Activated CD8-positive, alpha-beta T cell treated with anti-CD3 and anti-CD28 coated beads, Interleukin-2, amount 10 ng/mL, durations not matched to agents 7 days and 5 days (primary cell): Measurements from ENCODE around the gene MTA3. TPM values are rescaled to one million over a fixed set of nuclear protein-coding genes. Genes with fewer than 3 reads are reported as not detected.

Experiments used
- ATAC-seq: fragments of 150-1000 bp; cut with Tn5 transposase; one replicate; pipeline ENCODE4 v1.10.0; 2021; ENCODE audit warnings: moderate library complexity
- CTCF ChIA-PET: fragments of 350-600 bp; sonication (Branson Sonifier 250); formaldehyde crosslinking; loops from one replicate; lab custom pipeline; 2021; ENCODE audit warnings: antibody characterized with exemption; lab: Charles Lee
- POLR2A ChIA-PET: fragments of 350-600 bp; sonication (Branson Sonifier 250); formaldehyde crosslinking; loops from one replicate; lab custom pipeline; 2021; ENCODE audit warnings: antibody characterized with exemption; lab: Charles Lee
- DNase-seq: peaks from one replicate; pipeline ENCODE4 v3.0.0-alpha.2; 2020
- H3K27ac Mint-ChIP-seq: one replicate; pipeline ENCODE4 v1.8.0; 2021; ENCODE audit warnings: mild to moderate bottlenecking, mixed read lengths
- H3K27me3 Mint-ChIP-seq: one replicate; pipeline ENCODE4 v1.8.0; 2021; ENCODE audit warnings: low read depth, mixed read lengths
- H3K36me3 Mint-ChIP-seq: one replicate; pipeline ENCODE4 v1.8.0; 2021; ENCODE audit warnings: low read depth, mixed read lengths
- H3K4me1 Mint-ChIP-seq: one replicate; pipeline ENCODE4 v1.8.0; 2021; ENCODE audit warnings: low read depth, mixed read lengths
- H3K4me3 Mint-ChIP-seq: one replicate; pipeline ENCODE4 v1.8.0; 2021; ENCODE audit warnings: mild to moderate bottlenecking, mixed read lengths
- H3K9me3 Mint-ChIP-seq: one replicate; pipeline ENCODE4 v1.8.0; 2022; ENCODE audit warnings: mixed read lengths; ENCODE audit not compliant: insufficient read depth
- total RNA-seq, 2 experiments: library from RNA; stranded (reverse); gene quantifications; one replicate each; pipeline ENCODE4 v1.2.3, GENCODE V29; 2021

The MTA3 gene
- total RNA-seq, 2 experiments from 2014 or later, result 26.2 to 33.4 TPM

DNA sequence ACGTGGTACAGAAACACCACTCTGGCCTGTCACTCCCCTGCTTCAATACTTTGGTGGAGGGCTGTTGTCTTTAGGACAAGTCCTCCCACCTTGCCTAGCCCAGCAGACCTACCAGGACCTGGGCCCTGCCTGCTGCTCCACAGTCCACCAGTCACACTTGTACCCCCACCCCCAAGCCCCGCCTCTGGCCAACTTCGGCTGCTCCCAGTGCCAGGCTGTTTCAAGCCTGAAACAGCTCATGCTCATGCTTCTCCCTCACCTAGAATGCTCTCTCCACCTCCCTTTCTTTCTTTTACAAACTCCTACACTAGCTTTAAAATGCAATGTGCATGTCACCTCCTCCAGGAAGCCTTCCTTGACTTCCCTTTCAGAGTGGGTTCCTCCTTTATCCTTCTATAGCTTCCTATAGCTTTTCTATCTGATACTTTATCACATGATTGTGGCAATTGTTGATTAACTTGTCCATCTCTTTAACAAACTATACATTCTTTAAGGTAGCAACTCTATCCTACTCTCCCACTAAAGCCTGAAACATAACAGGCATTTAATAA lies 200.3 kb downstream of the MTA3 start:
- no peak for ATAC-seq
- DNase-seq, result no peak
- H3K27me3 Mint-ChIP-seq, result no peaks in the 10 kb centered on the region
- no peak overlapping the region for H3K4me3 Mint-ChIP-seq
- no peaks in the 10 kb centered on the region for H3K36me3 Mint-ChIP-seq
- H3K9me3 Mint-ChIP-seq, result no peaks in the 10 kb centered on the region
- POLR2A ChIA-PET, result interaction anchor here (0.6 kb wide), 1 partner anchor 40 kb away, joined by 5 read pairs; no protein-coding TSS in a partner anchor
- no peak overlapping the region for H3K27ac Mint-ChIP-seq
- H3K4me1 Mint-ChIP-seq, result peaks cover 1% of the 10 kb centered on the region
- CTCF ChIA-PET, result no interaction called here

DNA sequence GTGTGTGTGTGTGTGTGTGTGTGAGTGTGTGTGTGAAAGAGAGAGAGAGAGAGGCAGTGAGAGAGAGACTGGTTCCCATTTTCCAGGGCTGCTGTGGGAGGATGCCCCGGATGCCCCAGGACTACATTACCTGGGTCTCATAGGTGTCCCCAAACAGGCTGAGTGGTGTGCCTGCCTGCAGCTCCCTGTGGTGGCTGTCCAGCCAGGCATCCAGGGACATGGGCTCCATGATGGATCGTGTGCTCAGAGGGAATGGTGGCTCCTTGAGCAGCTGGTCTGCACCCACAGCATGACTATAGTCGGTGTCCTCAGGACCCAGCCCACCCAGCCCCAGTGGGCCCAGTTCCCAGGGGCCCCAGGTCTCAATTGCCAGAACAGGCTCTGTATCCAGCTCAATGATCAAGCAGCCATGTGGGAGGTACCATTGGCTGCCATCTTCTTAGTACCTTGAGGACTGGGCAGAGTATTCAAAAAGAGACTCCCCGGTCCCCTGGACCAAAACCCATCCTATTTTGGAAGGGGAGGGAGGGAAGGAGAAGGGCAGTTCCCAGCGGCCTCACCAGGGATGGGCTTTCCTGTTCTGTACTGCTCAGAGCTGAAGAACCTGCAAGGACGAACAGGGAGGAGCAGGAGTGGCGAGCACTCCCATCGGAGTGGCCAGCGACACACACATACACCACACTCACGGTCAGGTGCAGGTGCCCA lies 201.3 kb downstream of the MTA3 start:
- DNase-seq, result no peak
- POLR2A ChIA-PET, result interaction anchor here (0.6 kb wide), 1 partner anchor 18 kb away, joined by 3 read pairs; no protein-coding TSS in a partner anchor
- no peaks in the 10 kb centered on the region for H3K4me1 Mint-ChIP-seq

DNA sequence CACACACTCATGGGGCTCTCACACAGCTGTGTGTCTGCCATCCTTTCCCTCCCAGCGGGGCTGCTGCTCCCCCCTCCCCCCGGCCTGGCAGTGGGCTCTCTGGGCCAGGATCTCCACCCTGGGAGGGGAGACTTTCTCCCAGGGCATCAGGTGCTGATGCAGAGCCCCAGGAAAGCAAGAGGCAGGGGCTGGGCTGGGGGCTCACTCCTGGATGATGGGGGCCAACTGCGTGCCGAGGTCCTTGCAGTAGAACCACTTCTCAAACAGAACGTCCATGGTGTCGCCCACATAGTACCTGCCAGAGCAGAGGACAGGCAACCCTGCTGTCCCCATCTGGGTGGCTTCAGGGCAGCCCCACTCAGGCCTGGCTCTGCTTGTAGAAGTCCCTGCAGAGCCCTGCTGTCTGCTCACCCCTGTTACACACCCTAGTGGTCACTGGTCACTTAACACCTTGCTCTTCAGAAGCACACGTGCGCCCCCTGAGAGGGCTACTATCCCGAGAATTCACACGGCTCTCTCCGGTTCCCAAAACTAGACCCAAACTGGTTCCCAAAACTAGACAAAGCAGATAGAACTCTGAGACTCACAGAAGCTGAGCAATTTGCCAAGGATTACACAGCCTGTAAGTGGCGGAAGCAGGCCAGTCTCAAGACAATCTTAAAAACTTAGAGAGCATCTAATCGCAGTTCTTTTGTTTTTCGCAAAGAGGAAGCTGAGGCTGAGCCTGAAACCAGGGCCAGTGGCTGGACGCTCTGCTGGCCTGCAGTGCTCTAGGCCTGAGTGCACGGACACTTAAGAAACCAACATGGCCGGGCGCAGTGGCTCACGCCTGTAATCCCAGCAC lies 202.1 kb downstream of the MTA3 start:
- CTCF ChIA-PET, result no interaction called here
- DNase-seq (no peak), ATAC-seq (peak; percentile 45)
- Mint-ChIP-seq H3K9me3 (no peaks in the 10 kb centered on the region), H3K4me3 (no peak overlapping the region), H3K27ac (no peak overlapping the region), H3K4me1 (peaks cover 5% of the 10 kb centered on the region), H3K27me3 (no peaks in the 10 kb centered on the region), H3K36me3 (no peaks in the 10 kb centered on the region)
- POLR2A ChIA-PET, result interaction anchor here (0.6 kb wide), 1 partner anchor 19 kb away, joined by 3 read pairs; no protein-coding TSS in a partner anchor

More for the DNA sequence above, 201.3 kb downstream of the MTA3 start:
- CTCF ChIA-PET, result no interaction called here
- H3K36me3 Mint-ChIP-seq, result no peaks in the 10 kb centered on the region
- no peaks in the 10 kb centered on the region for H3K27me3 Mint-ChIP-seq
- H3K27ac Mint-ChIP-seq, result no peak overlapping the region
- H3K9me3 Mint-ChIP-seq, result no peaks in the 10 kb centered on the region
- no peak for ATAC-seq
- no peak overlapping the region for H3K4me3 Mint-ChIP-seq

DNA sequence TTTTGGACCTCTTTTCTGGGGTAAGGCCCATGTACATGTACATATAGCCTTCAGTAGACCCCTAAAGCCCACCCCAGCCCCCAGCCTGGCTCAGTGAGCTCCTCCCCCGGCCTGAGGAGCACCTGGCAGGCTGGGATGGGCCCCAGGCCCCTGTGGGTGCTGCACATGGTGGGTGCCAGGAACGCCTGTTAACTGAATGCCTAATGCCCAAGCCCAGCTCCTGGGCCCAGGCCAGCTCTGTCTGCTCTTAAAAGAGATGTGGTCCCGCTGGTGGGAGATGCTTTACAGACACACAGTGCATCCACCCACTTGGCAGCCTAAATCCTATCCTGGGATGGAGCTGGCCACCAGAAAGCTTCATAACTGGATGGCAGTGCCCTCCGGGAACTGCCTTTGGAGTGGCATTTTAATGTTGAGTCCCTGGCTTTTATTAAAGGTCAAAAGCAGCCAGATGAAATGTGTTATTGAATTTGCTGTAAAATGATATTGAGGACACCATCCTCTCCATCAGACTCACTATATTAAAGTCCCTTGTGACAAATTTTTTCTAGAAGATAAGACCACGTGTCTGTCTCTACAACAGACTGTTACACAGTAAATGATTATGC lies 203.2 kb downstream of the MTA3 start:
- ChIA-PET CTCF (no interaction called here), POLR2A (no interaction called here)
- DNase-seq, result no peak
- H3K27ac Mint-ChIP-seq, result no peak overlapping the region
- peaks cover 13% of the 10 kb centered on the region for H3K4me1 Mint-ChIP-seq
- ATAC-seq, result no peak
- no peak overlapping the region for H3K4me3 Mint-ChIP-seq
- H3K9me3 Mint-ChIP-seq, result no peaks in the 10 kb centered on the region
- H3K36me3 Mint-ChIP-seq, result no peaks in the 10 kb centered on the region
- H3K27me3 Mint-ChIP-seq, result no peaks in the 10 kb centered on the region

DNA sequence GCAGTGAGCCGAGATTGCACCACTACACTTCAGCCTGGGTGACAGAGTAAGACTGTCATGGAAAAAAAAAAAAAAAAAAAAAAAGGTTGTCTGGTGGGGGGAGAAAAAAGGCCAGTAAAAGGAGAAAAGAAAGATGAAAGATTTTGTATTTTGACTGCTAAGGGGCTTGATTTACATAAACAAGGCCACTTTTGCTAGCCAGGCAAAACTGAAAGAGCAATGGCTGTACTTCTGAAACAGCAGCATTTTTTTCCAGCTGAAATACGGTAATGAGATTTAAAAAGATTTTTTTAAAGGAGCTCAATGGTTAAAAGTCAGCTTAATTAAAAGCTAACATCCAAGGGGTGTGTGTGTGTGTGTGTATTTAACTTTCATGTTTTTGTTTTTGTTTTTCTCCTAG lies 206.8 kb downstream of the MTA3 start:
- no peaks in the 10 kb centered on the region for H3K9me3 Mint-ChIP-seq
- POLR2A ChIA-PET, result no interaction called here
- no peak for ATAC-seq
- H3K4me3 Mint-ChIP-seq, result no peak overlapping the region
- peaks cover 4% of the 10 kb centered on the region for H3K36me3 Mint-ChIP-seq
- H3K27me3 Mint-ChIP-seq, result no peaks in the 10 kb centered on the region
- DNase-seq, result no peak
- no peak overlapping the region for H3K27ac Mint-ChIP-seq
- H3K4me1 Mint-ChIP-seq, result peaks cover 13% of the 10 kb centered on the region
- CTCF ChIA-PET, result no interaction called here

DNA sequence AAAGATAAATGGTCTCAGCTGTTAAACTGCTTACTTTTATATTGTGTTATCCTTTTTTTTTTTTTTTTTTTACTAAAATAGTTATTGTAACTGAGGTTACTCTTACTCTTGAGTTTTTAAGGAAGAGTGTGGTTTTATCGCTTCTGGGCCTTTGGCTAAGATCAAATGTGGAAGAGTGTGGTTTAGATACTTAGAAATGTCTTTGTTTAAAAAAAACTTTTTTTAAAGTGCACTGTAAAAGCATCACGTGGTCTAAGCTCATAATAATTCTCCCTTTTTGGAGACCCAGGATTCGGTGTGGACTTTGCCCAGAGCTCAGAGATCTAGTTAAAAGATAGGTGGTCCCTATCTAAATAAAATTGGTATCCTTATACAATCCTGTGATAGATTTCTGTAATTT lies 207.4 kb downstream of the MTA3 start:
- no peaks in the 10 kb centered on the region for H3K9me3 Mint-ChIP-seq
- ChIA-PET CTCF (interaction anchor here (0.6 kb wide), 1 partner anchor 117 kb away, joined by 3 read pairs; no protein-coding TSS in a partner anchor), POLR2A (no interaction called here)
- peaks cover 4% of the 10 kb centered on the region for H3K36me3 Mint-ChIP-seq
- ATAC-seq, result no peak
- no peak overlapping the region for H3K27ac Mint-ChIP-seq
- H3K4me3 Mint-ChIP-seq, result no peak overlapping the region
- no peaks in the 10 kb centered on the region for H3K27me3 Mint-ChIP-seq
- peaks cover 13% of the 10 kb centered on the region for H3K4me1 Mint-ChIP-seq
- no peak for DNase-seq

DNA sequence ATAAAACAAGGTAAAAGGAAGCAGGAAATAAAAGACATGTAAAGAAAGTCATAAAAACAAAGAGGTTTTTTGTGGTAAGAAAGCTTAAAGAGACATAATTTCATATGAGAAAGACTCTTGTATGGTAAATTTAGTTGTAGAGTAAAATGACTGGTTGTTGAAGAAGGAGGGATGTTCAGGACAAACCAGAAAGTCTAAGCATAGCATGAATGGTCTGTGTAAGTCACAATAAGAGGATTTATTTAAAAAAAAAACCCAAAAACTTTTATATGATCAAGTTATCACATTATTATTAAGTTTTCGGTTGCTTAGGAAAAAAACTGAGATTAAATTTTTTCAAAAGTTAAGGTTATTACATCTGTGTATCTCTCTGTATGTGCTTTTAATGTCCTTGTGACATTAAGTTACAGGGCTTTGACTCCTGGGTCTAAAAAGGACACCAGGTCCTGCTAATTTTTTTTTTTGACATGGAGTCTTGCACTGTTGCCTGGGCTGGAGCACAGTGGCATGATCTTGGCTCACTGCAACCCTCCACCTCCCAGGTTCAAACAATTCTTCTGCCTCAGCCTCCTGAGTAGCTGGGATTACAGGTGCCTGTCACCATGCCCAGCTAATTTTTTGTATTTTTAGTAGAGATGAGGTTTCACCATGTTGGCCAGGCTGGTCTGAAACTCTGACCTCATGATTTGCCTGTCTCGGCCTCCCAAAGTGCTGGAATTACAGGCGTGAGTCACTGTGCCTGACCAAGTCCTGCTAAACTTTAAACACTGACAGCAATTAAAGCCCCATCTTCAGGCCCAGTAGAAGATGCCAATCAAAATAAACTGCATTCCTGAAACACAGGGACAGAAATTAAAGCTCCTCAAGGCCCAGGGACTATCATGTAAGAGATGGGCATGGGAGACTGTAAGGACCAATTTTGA lies 209.7 kb downstream of the MTA3 start:
- H3K27ac Mint-ChIP-seq, result no peak overlapping the region
- POLR2A ChIA-PET, result no interaction called here
- H3K4me3 Mint-ChIP-seq, result no peak overlapping the region
- peaks cover 4% of the 10 kb centered on the region for H3K36me3 Mint-ChIP-seq
- ATAC-seq (no peak), DNase-seq (no peak)
- H3K4me1 Mint-ChIP-seq, result peaks cover 13% of the 10 kb centered on the region
- CTCF ChIA-PET, result interaction anchor here (0.6 kb wide), 1 partner anchor 872 kb away, joined by 3 read pairs; no protein-coding TSS in a partner anchor
- H3K9me3 Mint-ChIP-seq, result peaks cover 7% of the 10 kb centered on the region
- no peaks in the 10 kb centered on the region for H3K27me3 Mint-ChIP-seq

DNA sequence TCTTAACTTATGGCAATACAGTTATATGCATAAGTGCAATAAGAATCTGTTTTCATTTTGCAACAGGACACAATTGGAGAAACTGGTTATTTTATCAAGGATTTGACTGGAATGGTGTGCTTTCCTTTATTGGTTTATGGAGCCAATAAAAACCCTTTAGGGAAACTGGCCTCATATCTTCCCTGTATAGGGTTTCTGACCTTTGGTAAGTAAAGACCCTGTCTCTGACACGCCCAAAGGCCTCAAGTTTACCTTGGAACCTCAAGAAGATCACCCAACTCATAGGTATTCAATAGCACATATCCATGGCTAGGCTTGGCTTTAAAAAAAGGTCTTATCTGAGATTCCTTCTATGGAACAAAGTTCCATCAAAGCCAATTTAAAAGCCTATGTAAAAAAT lies 212.7 kb downstream of the MTA3 start:
- Mint-ChIP-seq H3K4me3 (no peak overlapping the region), H3K4me1 (peaks cover 3% of the 10 kb centered on the region), H3K9me3 (peaks cover 7% of the 10 kb centered on the region), H3K36me3 (peaks cover 4% of the 10 kb centered on the region), H3K27ac (no peak overlapping the region), H3K27me3 (no peaks in the 10 kb centered on the region)
- DNase-seq, result no peak
- no peak for ATAC-seq
- ChIA-PET CTCF (no interaction called here), POLR2A (interaction anchor here (0.6 kb wide), 1 partner anchor 939 kb away, joined by 3 read pairs; no protein-coding TSS in a partner anchor)

DNA sequence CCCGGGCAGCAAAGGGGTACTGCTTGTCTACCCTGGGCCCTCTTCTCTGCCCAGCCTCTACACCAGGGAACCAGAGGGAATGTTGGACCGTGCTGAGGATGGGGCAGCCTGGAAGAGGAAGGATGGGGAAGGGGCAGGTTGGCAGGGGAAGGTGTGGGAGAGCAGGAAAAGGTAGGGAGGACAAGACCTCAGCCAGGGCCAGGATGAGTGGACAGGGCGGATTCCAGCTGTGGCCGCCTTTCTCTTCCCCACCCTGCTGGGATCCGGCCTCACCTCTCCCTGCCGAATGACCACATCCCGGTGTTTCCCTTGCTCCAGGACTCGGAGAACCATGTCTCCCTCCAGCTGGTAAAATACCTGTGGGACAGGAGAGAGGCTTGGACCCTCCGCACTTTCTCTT lies 215.1 kb downstream of the MTA3 start:
- ChIA-PET POLR2A (no interaction called here), CTCF (no interaction called here)
- peaks cover 5% of the 10 kb centered on the region for H3K4me1 Mint-ChIP-seq
- H3K36me3 Mint-ChIP-seq, result no peaks in the 10 kb centered on the region
- no peak overlapping the region for H3K4me3 Mint-ChIP-seq
- H3K9me3 Mint-ChIP-seq, result peaks cover 7% of the 10 kb centered on the region
- ATAC-seq (no peak), DNase-seq (no peak)
- H3K27ac Mint-ChIP-seq, result no peak overlapping the region
- H3K27me3 Mint-ChIP-seq, result no peaks in the 10 kb centered on the region

DNA sequence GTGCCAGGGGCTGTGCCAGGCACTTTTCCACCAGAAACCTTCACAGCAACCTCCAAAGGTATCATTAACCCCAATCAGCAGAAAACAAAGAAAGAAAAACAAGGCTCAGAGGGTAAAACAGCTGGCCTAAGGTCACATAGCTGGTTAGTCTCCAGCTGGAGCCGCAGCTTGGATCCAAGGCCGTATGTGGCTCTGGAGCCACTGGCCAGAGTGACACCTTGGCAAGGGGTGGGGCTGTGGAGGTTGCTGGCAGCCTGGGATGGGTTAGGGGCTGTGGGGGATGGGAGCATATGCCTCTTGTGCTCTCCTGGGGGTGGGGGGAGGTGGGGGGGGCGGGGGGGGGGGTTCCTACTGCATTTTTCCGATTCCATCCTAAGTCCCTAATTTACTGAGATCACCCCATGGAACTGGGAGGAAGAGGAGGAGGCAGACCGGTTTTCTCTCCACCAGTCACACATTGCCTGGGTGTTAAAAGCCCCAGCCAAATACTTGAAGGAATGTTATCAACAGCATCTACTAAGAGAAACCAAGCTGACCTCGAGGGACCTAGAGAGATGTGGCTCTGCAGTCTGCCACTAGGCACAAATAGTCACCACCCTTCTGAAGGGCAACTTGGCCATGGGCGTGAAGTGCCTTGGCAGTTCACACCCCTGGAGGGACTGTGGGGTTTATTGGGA lies 215.9 kb downstream of the MTA3 start:
- H3K27me3 Mint-ChIP-seq, result peaks cover 2% of the 10 kb centered on the region
- H3K4me3 Mint-ChIP-seq, result no peak overlapping the region
- ChIA-PET POLR2A (interaction anchor here (1.5 kb wide), 1 partner anchor 26 kb away, joined by 5 read pairs; no protein-coding TSS in a partner anchor), CTCF (interaction anchor here (1.2 kb wide), 1 partner anchor 271 kb away, joined by 3 read pairs; no protein-coding TSS in a partner anchor)
- H3K27ac Mint-ChIP-seq, result no peak overlapping the region
- H3K4me1 Mint-ChIP-seq, result peaks cover 5% of the 10 kb centered on the region
- H3K9me3 Mint-ChIP-seq, result peaks cover 7% of the 10 kb centered on the region
- no peak for ATAC-seq
- H3K36me3 Mint-ChIP-seq, result no peaks in the 10 kb centered on the region
- DNase-seq, result no peak
